Smooth muscle cell (in vitro differentiated cells): Measurements from ENCODE around the gene STXBP5. TPM values are rescaled to one million over a fixed set of nuclear protein-coding genes. Genes with fewer than 3 reads are reported as not detected.
"Not testable (repeated sequence)": the region's sequence is repeated elsewhere in the genome, so short reads cannot be mapped to it uniquely, and the experiment has no call there.

Experiments
- DNase-seq: peaks from one replicate; lab custom pipeline; 2025; ENCODE audit not compliant: unreplicated experiment; lab: John Stamatoyannopoulos, UW
- H2AFZ ChIP-seq: fragments of 200-600 bp; sonication (generic); 2 replicates; pipeline ENCODE4 v1.6.0; 2016; ENCODE audit warnings: antibody characterized with exemption, low read depth, mild to moderate bottlenecking
- H3F3A ChIP-seq: fragments of 200-600 bp; sonication (generic); 2 replicates; pipeline ENCODE4 v1.6.0; 2017; ENCODE audit warnings: antibody characterized with exemption, low read depth
- H3K27ac ChIP-seq: fragments of 200-600 bp; sonication (generic); 2 replicates; pipeline ENCODE4 v1.5.1; 2016; ENCODE audit warnings: low read depth, mild to moderate bottlenecking
- H3K27me3 ChIP-seq: fragments of 200-600 bp; sonication (generic); 2 replicates; pipeline ENCODE4 v1.6.1; 2016; ENCODE audit warnings: low read depth, mild to moderate bottlenecking
- H3K36me3 ChIP-seq: fragments of 200-600 bp; sonication (generic); 2 replicates; pipeline ENCODE4 v1.5.1; 2016; ENCODE audit warnings: low read depth
- H3K4me1 ChIP-seq: fragments of 200-600 bp; sonication (generic); 2 replicates; pipeline ENCODE4 v1.5.1; 2016; ENCODE audit warnings: low read depth
- H3K4me2 ChIP-seq: fragments of 200-600 bp; sonication (generic); 2 replicates; pipeline ENCODE4 v1.6.0; 2016; ENCODE audit warnings: mild to moderate bottlenecking
- H3K4me3 ChIP-seq: fragments of 200-600 bp; sonication (generic); 2 replicates; pipeline ENCODE4 v1.5.1; 2016; ENCODE audit warnings: mild to moderate bottlenecking
- H3K79me2 ChIP-seq: fragments of 200-600 bp; sonication (generic); 2 replicates; pipeline ENCODE4 v1.6.0; 2016; ENCODE audit warnings: low read depth, mild to moderate bottlenecking
- H3K9ac ChIP-seq: fragments of 200-600 bp; sonication (generic); 2 replicates; pipeline ENCODE4 v1.6.0; 2016; ENCODE audit warnings: low read depth
- H3K9me3 ChIP-seq: fragments of 200-600 bp; sonication (generic); replicated peaks from 2 replicates; pipeline ENCODE4 v1.5.1; 2016; ENCODE audit warnings: low read depth
- H4K20me1 ChIP-seq: fragments of 200-600 bp; sonication (generic); 2 replicates; pipeline ENCODE4 v1.6.0; 2016; ENCODE audit warnings: low read depth
- CTCF ChIP-seq: fragments of 200-600 bp; sonication (generic); IDR thresholded peaks from 2 replicates; pipeline ENCODE4 v1.5.1; 2017; ENCODE audit warnings: borderline replicate concordance, mild to moderate bottlenecking, antibody characterized with exemption; ENCODE audit not compliant: insufficient read depth, poor library complexity, severe bottlenecking
- WGBS: methylation state at CpG from one replicate; pipeline ENCODE4 v1.1.7; 2016; ENCODE audit warnings: low lambda C conversion rate; 5-methylcytosine and 5-hydroxymethylcytosine counted together
- polyA plus RNA-seq: library from polyadenylated mRNA; unstranded; fragments of >200 nt; fragmentation: Nextera tagmentation; extraction: Ambion mirVana; gene quantifications from 2 replicates; pipeline ENCODE4 v1.2.1, GENCODE V29; 2016
- total RNA-seq: library from RNA; depleted of rRNA; stranded (reverse); fragments of >200 nt; gene quantifications from 2 replicates; pipeline ENCODE4 v1.2.3, GENCODE V29; 2014

The STXBP5 gene
- total and polyA plus RNA-seq, 2 experiments from 2014 or later: 8.8 to 25.2 TPM

GRCh38 chr6:147248859-147249258, 44.6 kb downstream of the STXBP5 start:
- Histone ChIP-seq H3K27ac (no peak overlapping the region), H3K9me3 (peaks cover 9% of the 10 kb centered on the region), H3K36me3 (peaks cover 19% of the 10 kb centered on the region), H2AFZ (no peak overlapping the region), H3K79me2 (peaks cover 9% of the 10 kb centered on the region), H3K27me3 (no peaks in the 10 kb centered on the region), H4K20me1 (no peaks in the 10 kb centered on the region), H3K4me1 (peaks cover 7% of the 10 kb centered on the region), H3K9ac (no peak overlapping the region), H3K4me2 (no peak overlapping the region), H3K4me3 (no peak overlapping the region), H3F3A (no peaks in the 10 kb centered on the region)
- no peak for DNase-seq
- WGBS: 95% methylated on average over 1 of the region's 1 CpG
- TF ChIP-seq CTCF: no peak

GRCh38 chr6:147251072-147251471, 46.9 kb downstream of the STXBP5 start:
- Histone ChIP-seq H3K36me3 (peaks cover 19% of the 10 kb centered on the region), H3K27ac (no peak overlapping the region), H3F3A (no peaks in the 10 kb centered on the region), H3K4me3 (no peak overlapping the region), H3K9me3 (peaks cover 9% of the 10 kb centered on the region), H3K9ac (no peak overlapping the region), H2AFZ (no peak overlapping the region), H3K4me2 (no peak overlapping the region), H3K4me1 (peaks cover 7% of the 10 kb centered on the region), H3K79me2 (no peaks in the 10 kb centered on the region), H3K27me3 (no peaks in the 10 kb centered on the region), H4K20me1 (no peaks in the 10 kb centered on the region)
- no peak for TF ChIP-seq CTCF
- 98% methylated on average over 16 of the region's 16 CpGs for WGBS
- DNase-seq: no peak

- not testable (repeated sequence) for H3K27ac ChIP-seq, H3K4me2 ChIP-seq, H3K79me2 ChIP-seq, DNase-seq, H4K20me1 ChIP-seq, H3K9ac ChIP-seq, H3K27me3 ChIP-seq, H2AFZ ChIP-seq, H3K9me3 ChIP-seq, H3K4me3 ChIP-seq, H3K4me1 ChIP-seq, H3F3A ChIP-seq
- H3K36me3 ChIP-seq: peaks cover 17% of the 10 kb centered on the region
- 97% methylated on average over 6 of the region's 6 CpGs for WGBS
These were observed 50.8 kb downstream of the STXBP5 start for GRCh38 chr6:147254929-147255473.

GRCh38 chr6:147255948-147256674, 51.9 kb downstream of the STXBP5 start:
- H4K20me1 ChIP-seq: no peaks in the 10 kb centered on the region
- TF ChIP-seq CTCF: no peak
- WGBS: 99% methylated on average over 3 of the region's 3 CpGs

More at GRCh38 chr6:147255948-147256674, 51.9 kb downstream of the STXBP5 start:
- Histone ChIP-seq H3K4me3 (no peak overlapping the region), H3K4me2 (no peak overlapping the region), H3K27me3 (no peaks in the 10 kb centered on the region), H3K9ac (no peak overlapping the region), H3K9me3 (peaks cover 9% of the 10 kb centered on the region), H3F3A (no peaks in the 10 kb centered on the region), H3K27ac (no peak overlapping the region), H3K4me1 (no peaks in the 10 kb centered on the region), H3K36me3 (peaks cover 11% of the 10 kb centered on the region), H2AFZ (no peak overlapping the region), H3K79me2 (no peaks in the 10 kb centered on the region)
- no peak for DNase-seq
